WERI-Rb-1 (cell line): ENCODE data around the gene DNLZ.
"Not testable (repeated sequence)": the region's sequence is repeated elsewhere in the genome, so short reads cannot be mapped to it uniquely, and the experiment has no call there.

Experiments used
- DNase-seq: peaks from one replicate; pipeline ENCODE4 v3.0.0-alpha.2; 2020
- H3K27ac ChIP-seq: fragments of 250-450 bp; sonication (Bioruptor Pico); 2 replicates; pipeline ENCODE4 v1.5.1; 2020; ENCODE audit warnings: mild to moderate bottlenecking, moderate library complexity
- H3K27me3 ChIP-seq: fragments of 250-450 bp; sonication (Bioruptor Pico); 2 replicates; pipeline ENCODE4 v1.5.1; 2021; ENCODE audit warnings: mild to moderate bottlenecking, low read depth, moderate library complexity; ENCODE audit not compliant: insufficient read depth, severe bottlenecking
- H3K36me3 ChIP-seq: fragments of 250-450 bp; sonication (Bioruptor Pico); 2 replicates; pipeline ENCODE4 v1.5.1; 2020; ENCODE audit warnings: mild to moderate bottlenecking, moderate library complexity
- H3K4me3 ChIP-seq: 2 replicates; pipeline ENCODE4 v1.5.1; 2011; ENCODE audit warnings: low read depth, mild to moderate bottlenecking, control low read depth, low read length
- H3K9me3 ChIP-seq: fragments of 250-450 bp; sonication (Bioruptor Pico); 2 replicates; pipeline ENCODE4 v1.5.1; 2021; ENCODE audit warnings: mild to moderate bottlenecking, moderate library complexity; ENCODE audit not compliant: severe bottlenecking
- CTCF ChIP-seq: IDR thresholded peaks from 2 replicates; pipeline ENCODE4 v1.5.1; 2011; ENCODE audit warnings: low read depth, mild to moderate bottlenecking, control low read depth, inconsistent platforms, low read length

DNLZ gene

GRCh38 chr9:136353757-136354488, 9.6 kb downstream of the DNLZ start:
- H3K9me3 ChIP-seq, result no peaks in the 10 kb centered on the region
- H3K27ac ChIP-seq, result peak overlapping the region; percentile 5; the same call in 1 of the 2 replicates
- TF ChIP-seq CTCF, result no peak
- no peak overlapping the region for H3K4me3 ChIP-seq
- no peak for DNase-seq
- no peaks in the 10 kb centered on the region for H3K27me3 ChIP-seq
- H3K36me3 ChIP-seq, result peaks cover 43% of the 10 kb centered on the region

- H3K4me3 ChIP-seq, result no peak overlapping the region
- peaks cover 36% of the 10 kb centered on the region for H3K36me3 ChIP-seq
- no peak overlapping the region for H3K27ac ChIP-seq
- no peaks in the 10 kb centered on the region for H3K27me3 ChIP-seq
- DNase-seq, result no peak
- H3K9me3 ChIP-seq, result no peaks in the 10 kb centered on the region
- no peak for TF ChIP-seq CTCF
Measured at GRCh38 chr9:136353088-136353487, 10.5 kb downstream of the DNLZ start.

- no peaks in the 10 kb centered on the region for H3K27me3 ChIP-seq
- H3K9me3 ChIP-seq, result no peaks in the 10 kb centered on the region
- H3K4me3 ChIP-seq, result no peak overlapping the region
- H3K27ac ChIP-seq, result no peak overlapping the region
- no peak for DNase-seq
- no peak for TF ChIP-seq CTCF
- peaks cover 32% of the 10 kb centered on the region for H3K36me3 ChIP-seq
Measured at GRCh38 chr9:136352682-136353081, 10.9 kb downstream of the DNLZ start.

- H3K27me3 ChIP-seq, DNase-seq, H3K27ac ChIP-seq, H3K9me3 ChIP-seq, H3K4me3 ChIP-seq: not testable (repeated sequence)
- peaks cover 24% of the 10 kb centered on the region for H3K36me3 ChIP-seq
Measured at GRCh38 chr9:136351868-136352267, 11.7 kb downstream of the DNLZ start.

GRCh38 chr9:136351252-136351800, 12.2 kb downstream of the DNLZ start:
- H3K27me3 ChIP-seq, result no peaks in the 10 kb centered on the region
- H3K27ac ChIP-seq, result no peak overlapping the region
- no peak for TF ChIP-seq CTCF
- peaks cover 19% of the 10 kb centered on the region for H3K36me3 ChIP-seq
- no peak for DNase-seq
- no peaks in the 10 kb centered on the region for H3K9me3 ChIP-seq
- H3K4me3 ChIP-seq, result no peak overlapping the region

- no peak for DNase-seq
- H3K4me3 ChIP-seq, result no peak overlapping the region
- TF ChIP-seq CTCF, result no peak
- peaks cover 16% of the 10 kb centered on the region for H3K36me3 ChIP-seq
- H3K27me3 ChIP-seq, result no peaks in the 10 kb centered on the region
- H3K9me3 ChIP-seq, result no peaks in the 10 kb centered on the region
- H3K27ac ChIP-seq, result no peak overlapping the region
Measured at GRCh38 chr9:136349546-136349945, 14.0 kb downstream of the DNLZ start.
